Smooth muscle cell (in vitro differentiated cells): ENCODE results near the gene MYL9. TPM values are rescaled to one million over a fixed set of nuclear protein-coding genes. Genes with fewer than 3 reads are reported as not detected.

ENCODE experiments used
- DNase-seq: peaks from one replicate; lab custom pipeline; 2025; ENCODE audit not compliant: unreplicated experiment; lab: John Stamatoyannopoulos, UW
- H2AFZ ChIP-seq: fragments of 200-600 bp; sonication (generic); 2 replicates; pipeline ENCODE4 v1.6.0; 2016; ENCODE audit warnings: antibody characterized with exemption, low read depth, mild to moderate bottlenecking
- H3F3A ChIP-seq: fragments of 200-600 bp; sonication (generic); 2 replicates; pipeline ENCODE4 v1.6.0; 2017; ENCODE audit warnings: antibody characterized with exemption, low read depth
- H3K27ac ChIP-seq: fragments of 200-600 bp; sonication (generic); 2 replicates; pipeline ENCODE4 v1.5.1; 2016; ENCODE audit warnings: low read depth, mild to moderate bottlenecking
- H3K27me3 ChIP-seq: fragments of 200-600 bp; sonication (generic); 2 replicates; pipeline ENCODE4 v1.6.1; 2016; ENCODE audit warnings: low read depth, mild to moderate bottlenecking
- H3K36me3 ChIP-seq: fragments of 200-600 bp; sonication (generic); 2 replicates; pipeline ENCODE4 v1.5.1; 2016; ENCODE audit warnings: low read depth
- H3K4me1 ChIP-seq: fragments of 200-600 bp; sonication (generic); 2 replicates; pipeline ENCODE4 v1.5.1; 2016; ENCODE audit warnings: low read depth
- H3K4me2 ChIP-seq: fragments of 200-600 bp; sonication (generic); 2 replicates; pipeline ENCODE4 v1.6.0; 2016; ENCODE audit warnings: mild to moderate bottlenecking
- H3K4me3 ChIP-seq: fragments of 200-600 bp; sonication (generic); 2 replicates; pipeline ENCODE4 v1.5.1; 2016; ENCODE audit warnings: mild to moderate bottlenecking
- H3K79me2 ChIP-seq: fragments of 200-600 bp; sonication (generic); 2 replicates; pipeline ENCODE4 v1.6.0; 2016; ENCODE audit warnings: low read depth, mild to moderate bottlenecking
- H3K9ac ChIP-seq: fragments of 200-600 bp; sonication (generic); 2 replicates; pipeline ENCODE4 v1.6.0; 2016; ENCODE audit warnings: low read depth
- H3K9me3 ChIP-seq: fragments of 200-600 bp; sonication (generic); replicated peaks from 2 replicates; pipeline ENCODE4 v1.5.1; 2016; ENCODE audit warnings: low read depth
- H4K20me1 ChIP-seq: fragments of 200-600 bp; sonication (generic); 2 replicates; pipeline ENCODE4 v1.6.0; 2016; ENCODE audit warnings: low read depth
- CTCF ChIP-seq: fragments of 200-600 bp; sonication (generic); IDR thresholded peaks from 2 replicates; pipeline ENCODE4 v1.5.1; 2017; ENCODE audit warnings: borderline replicate concordance, mild to moderate bottlenecking, antibody characterized with exemption; ENCODE audit not compliant: insufficient read depth, poor library complexity, severe bottlenecking
- WGBS: methylation state at CpG from one replicate; pipeline ENCODE4 v1.1.7; 2016; ENCODE audit warnings: low lambda C conversion rate; 5-methylcytosine and 5-hydroxymethylcytosine counted together
- polyA plus RNA-seq: library from polyadenylated mRNA; unstranded; fragments of >200 nt; fragmentation: Nextera tagmentation; extraction: Ambion mirVana; gene quantifications from 2 replicates; pipeline ENCODE4 v1.2.1, GENCODE V29; 2016
- total RNA-seq: library from RNA; depleted of rRNA; stranded (reverse); fragments of >200 nt; gene quantifications from 2 replicates; pipeline ENCODE4 v1.2.3, GENCODE V29; 2014

The MYL9 gene
- total and polyA plus RNA-seq, 2 experiments from 2014 or later = 198 to 1,109 TPM

- H3K4me1 ChIP-seq = peaks cover 21% of the 10 kb centered on the region
- H3K36me3 ChIP-seq = no peaks in the 10 kb centered on the region
- peak overlapping the region; percentile 53 for H3K4me2 ChIP-seq
- DNase-seq = no peak
- H3K4me3 ChIP-seq = no peak overlapping the region
- H2AFZ ChIP-seq = no peak overlapping the region
- 44% methylated on average over 7 of the region's 7 CpGs for WGBS
- H3K9me3 ChIP-seq = no peaks in the 10 kb centered on the region
- peaks cover under 1% of the 10 kb centered on the region for H4K20me1 ChIP-seq
- H3F3A ChIP-seq = peaks cover 15% of the 10 kb centered on the region
- no peak overlapping the region for H3K9ac ChIP-seq
- TF ChIP-seq CTCF = no peak
- H3K27ac ChIP-seq = peak overlapping the region; percentile 52
- H3K27me3 ChIP-seq = no peaks in the 10 kb centered on the region
- peaks cover 8% of the 10 kb centered on the region for H3K79me2 ChIP-seq
Observed at GRCh38 chr20:36569847-36570429, 28.6 kb downstream of the MYL9 start.

- Histone ChIP-seq H3K79me2 (peaks cover 25% of the 10 kb centered on the region), H4K20me1 (peaks cover 19% of the 10 kb centered on the region), H3K27me3 (no peaks in the 10 kb centered on the region), H3F3A (peaks cover 20% of the 10 kb centered on the region), H3K27ac (peak overlapping the region; percentile 92), H3K4me1 (peaks cover 27% of the 10 kb centered on the region), H3K9me3 (no peaks in the 10 kb centered on the region), H3K9ac (peak overlapping the region; percentile 85), H2AFZ (no peak overlapping the region), H3K36me3 (no peaks in the 10 kb centered on the region), H3K4me3 (peak overlapping the region; percentile 91), H3K4me2 (peak overlapping the region; percentile 98)
- 23% methylated on average over 17 of the region's 17 CpGs for WGBS
- no peak for DNase-seq
- TF ChIP-seq CTCF = no peak
Observed at GRCh38 chr20:36571564-36572504, 30.5 kb downstream of the MYL9 start.

- H3K4me3 ChIP-seq = peak overlapping the region; percentile 91
- no peak for TF ChIP-seq CTCF
- H2AFZ ChIP-seq = no peak overlapping the region
- no peaks in the 10 kb centered on the region for H3K9me3 ChIP-seq
- peak overlapping the region; percentile 85 for H3K9ac ChIP-seq
- H3K4me2 ChIP-seq = peak overlapping the region; percentile 98
- peak overlapping the region; percentile 92 for H3K27ac ChIP-seq
- peaks cover 20% of the 10 kb centered on the region for H3F3A ChIP-seq
- H3K79me2 ChIP-seq = peaks cover 34% of the 10 kb centered on the region
- 6% methylated on average over 20 of the region's 20 CpGs for WGBS
- no peak for DNase-seq
- H3K36me3 ChIP-seq = no peaks in the 10 kb centered on the region
- no peaks in the 10 kb centered on the region for H3K27me3 ChIP-seq
- peaks cover 27% of the 10 kb centered on the region for H3K4me1 ChIP-seq
- H4K20me1 ChIP-seq = peaks cover 28% of the 10 kb centered on the region
Observed at GRCh38 chr20:36572701-36573102, 31.4 kb downstream of the MYL9 start.
